ENCODE results near the gene TMEM41A. TPM values are rescaled to one million over a fixed set of nuclear protein-coding genes. Genes with fewer than 3 reads are reported as not detected.

TMEM41A gene
- total RNA-seq, result 16.6 TPM

DNA sequence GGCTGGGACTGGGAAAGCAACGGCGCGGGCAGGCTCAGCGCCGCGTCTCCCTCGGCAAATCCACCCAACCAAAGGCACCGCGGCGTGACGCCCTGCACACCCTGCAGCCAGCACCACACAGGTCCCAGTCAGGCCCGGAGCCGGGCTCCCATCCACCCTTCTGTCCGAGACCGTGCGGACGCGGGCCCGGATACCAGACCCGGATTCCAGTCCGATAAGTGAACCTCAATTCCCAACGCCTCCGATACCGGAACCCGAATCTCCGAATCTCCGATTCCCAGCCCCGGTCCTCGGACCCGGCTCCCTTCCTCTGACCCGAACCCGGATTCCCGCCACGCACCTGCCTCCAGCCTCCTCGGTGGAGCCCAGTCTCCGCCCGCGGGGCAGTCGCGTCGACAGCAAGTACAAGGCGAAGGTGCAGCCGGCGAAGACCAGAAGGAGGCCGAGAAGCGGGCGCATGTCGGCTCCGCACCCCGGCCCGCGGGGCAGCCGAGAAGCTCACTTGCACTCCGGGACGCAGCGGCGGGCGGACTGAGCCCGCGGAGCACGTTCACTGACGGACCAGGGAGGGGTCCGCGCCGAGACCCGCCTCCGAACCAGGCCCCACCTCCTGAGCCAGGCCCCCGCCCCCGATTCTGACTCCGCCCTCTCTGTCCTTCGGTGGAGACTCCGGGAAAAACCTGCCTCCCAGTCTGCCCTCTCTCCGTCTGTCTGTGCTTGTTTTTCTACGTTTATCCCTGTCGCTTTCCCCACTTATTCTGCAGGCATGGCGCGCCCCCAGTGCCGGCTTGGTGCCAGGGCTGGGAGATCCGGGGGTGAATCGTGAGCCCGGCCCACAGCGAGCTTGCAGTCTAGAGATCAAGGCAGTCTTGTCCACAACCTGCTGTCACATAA is at the start of gene TMEM41A:
TSS of gene TMEM41A (minus strand) at position 533 of the 894 bp plus-strand sequence. CDS start at position 459, 74 bp downstream.
- DNase-seq (ENCODE audit: low spot score), result peak; percentile 94

DNA sequence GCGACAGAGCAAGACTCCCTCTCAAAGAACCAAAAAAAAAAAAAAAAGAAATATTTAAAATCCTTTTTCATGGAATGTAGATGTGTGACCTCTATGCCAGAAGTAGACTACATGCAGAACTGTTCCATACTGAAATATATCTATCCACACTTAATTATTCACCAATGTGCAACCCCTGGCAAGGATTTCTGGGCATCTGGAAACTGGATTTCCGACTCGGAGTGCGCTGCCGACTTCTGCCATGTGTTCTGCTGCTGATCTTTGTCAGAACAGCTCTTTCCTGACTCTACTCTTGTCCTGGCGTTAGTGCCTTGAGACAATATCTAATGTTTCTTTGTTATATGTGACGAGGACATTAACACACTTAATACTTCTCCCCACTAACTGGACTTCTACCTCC is 41.9 kb upstream of the TMEM41A start:
- DNase-seq (ENCODE audit: low spot score), result no peak

DNA sequence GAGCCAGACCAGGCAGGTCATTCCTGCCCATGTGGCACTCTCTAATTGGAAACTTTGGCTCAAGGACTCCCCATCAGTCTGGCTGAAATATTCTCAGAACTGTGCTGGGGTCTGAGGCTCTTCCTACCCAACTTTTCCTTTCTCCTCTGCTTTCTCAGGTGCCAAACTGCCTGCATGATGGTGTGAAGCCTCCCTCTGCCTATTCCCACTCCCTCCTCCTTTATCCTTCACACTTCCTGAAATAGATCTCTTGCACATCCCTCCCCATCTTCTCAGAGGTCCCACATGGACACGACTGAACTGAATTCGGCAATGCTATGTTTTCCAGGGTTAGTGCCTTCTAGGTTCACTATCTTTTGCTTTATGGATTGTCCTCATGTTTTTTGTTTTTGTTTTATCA is 41.1 kb upstream of the TMEM41A start:
- DNase-seq (ENCODE audit: low spot score), result no peak

DNA sequence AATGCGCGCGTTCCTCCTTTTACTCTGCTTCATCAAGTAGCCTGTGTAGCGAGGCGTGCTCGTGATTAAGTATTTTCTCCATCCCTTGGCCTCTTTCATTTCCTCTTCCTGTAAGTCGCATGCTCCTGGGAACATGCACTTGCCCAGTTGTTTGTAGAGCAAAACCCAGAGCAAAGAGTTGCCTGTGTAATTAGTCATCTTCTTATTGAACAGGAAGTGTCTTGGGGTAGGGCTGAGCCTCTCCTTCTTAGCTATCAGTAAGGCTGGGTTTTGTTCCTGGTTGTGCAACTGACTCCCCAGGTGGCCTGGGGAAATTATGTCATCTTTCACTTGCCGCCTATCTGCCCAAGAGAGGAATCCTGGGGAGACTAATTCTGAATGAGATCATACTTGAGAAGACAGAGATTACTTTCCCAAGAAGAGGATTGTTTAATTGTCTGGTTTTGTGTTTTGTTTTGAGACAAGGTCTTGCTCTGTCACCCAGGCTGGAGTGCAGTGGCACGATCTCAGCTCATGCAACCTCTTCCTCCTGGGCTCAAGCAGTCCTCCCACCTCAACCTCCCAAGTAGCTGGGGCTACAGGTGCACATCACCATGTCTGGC is 38.6 kb upstream of the TMEM41A start:
- DNase-seq (ENCODE audit: low spot score), result peak; percentile 86

DNA sequence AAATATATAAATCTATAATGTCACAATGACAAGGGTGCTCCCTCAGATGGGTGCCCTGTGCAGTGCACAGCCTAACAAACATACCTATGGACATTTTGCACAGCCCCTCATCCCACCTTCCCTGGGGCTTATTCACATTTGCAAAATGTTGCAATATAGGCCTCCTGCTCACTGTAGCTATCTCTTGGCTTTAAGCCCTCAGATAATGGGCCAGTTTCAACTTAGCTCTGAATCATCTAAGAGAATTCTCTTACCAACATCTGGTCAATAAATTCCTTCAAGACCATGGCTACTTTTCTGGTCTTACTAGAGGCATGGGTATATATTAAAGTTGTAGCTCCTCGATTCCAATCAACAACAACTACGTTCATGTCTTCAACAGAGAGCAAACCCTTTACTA is 35.7 kb upstream of the TMEM41A start:
- DNase-seq (ENCODE audit: low spot score), result no peak

DNA sequence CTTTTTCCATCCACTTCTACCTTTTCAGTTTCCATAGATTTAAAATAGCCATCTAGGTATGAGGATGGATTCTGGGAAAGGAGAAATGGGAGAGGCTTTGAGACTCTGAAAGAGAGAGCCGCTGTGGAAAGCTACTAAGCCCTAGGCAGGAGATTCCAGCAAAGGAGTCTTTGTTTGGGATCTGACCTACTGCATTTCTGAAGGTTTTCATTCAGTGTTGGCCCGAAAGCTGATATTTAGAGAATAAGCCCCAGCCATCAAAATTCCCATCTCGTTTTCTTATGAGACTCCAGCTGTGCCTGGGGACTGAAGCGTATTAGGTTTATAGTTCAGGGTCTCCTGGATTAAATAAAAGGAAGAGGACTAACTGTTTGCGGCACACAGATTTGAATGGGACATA is 34.1 kb upstream of the TMEM41A start:
- DNase-seq (ENCODE audit: low spot score), result no peak

DNA sequence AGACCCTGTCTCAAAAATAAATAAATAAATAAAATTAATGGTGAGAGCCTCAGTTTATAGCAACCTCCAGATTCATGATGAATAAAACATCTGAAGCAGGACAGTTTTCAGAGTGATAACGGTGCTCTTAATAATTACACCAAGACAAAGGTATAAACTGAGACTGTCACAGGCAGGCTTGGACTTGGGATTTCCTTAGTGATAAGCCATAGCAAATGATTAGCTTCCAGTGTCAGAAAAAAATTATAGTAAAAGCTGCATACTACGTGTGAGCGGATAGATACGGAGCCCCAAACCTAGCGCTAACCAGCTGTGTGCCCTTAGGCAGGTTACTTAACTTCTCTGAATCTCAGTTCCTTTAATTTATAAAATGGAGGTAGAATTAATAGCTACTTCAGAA is 32.0 kb upstream of the TMEM41A start:
- no peak for DNase-seq (ENCODE audit: low spot score)

DNA sequence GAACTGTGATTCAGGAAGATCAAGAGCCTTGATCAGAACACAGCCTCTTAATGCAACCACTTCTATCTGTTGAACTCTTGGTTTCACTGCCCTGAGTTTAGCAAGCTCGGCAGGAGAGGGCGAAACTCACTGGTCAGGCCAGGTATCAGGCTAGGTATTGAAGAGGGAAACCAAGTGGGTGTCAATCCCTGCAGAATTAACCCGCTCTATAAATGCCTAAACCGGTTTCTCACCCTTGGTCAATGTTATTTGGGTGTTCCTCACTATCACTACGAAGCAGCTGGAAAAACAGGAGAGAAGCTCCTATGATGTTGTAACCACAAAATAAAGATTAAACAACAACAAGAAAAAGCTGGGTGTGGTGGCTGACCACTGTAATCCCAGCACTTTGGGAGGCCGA is 29.7 kb upstream of the TMEM41A start:
- no peak for DNase-seq (ENCODE audit: low spot score)

DNA sequence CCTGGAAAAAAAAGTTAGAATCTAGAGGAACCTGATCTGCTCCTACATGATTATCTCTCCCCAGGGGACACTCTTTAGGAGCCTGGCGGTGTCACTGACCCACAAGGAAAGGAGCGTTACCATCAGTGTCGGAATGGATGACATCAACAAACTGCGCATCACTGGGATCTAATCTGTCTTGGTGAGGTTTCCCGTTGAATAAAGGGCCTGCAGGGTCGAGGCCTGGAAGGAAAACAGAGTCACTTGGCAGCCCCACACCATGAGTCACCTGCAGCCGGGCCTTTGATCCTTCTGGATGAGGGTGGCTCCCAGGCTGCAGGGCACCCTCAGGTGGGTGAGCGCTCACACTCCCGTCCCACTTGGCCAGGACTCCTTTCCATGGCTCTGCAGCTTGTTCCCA is 28.5 kb upstream of the TMEM41A start:
- no peak for DNase-seq (ENCODE audit: low spot score)

DNA sequence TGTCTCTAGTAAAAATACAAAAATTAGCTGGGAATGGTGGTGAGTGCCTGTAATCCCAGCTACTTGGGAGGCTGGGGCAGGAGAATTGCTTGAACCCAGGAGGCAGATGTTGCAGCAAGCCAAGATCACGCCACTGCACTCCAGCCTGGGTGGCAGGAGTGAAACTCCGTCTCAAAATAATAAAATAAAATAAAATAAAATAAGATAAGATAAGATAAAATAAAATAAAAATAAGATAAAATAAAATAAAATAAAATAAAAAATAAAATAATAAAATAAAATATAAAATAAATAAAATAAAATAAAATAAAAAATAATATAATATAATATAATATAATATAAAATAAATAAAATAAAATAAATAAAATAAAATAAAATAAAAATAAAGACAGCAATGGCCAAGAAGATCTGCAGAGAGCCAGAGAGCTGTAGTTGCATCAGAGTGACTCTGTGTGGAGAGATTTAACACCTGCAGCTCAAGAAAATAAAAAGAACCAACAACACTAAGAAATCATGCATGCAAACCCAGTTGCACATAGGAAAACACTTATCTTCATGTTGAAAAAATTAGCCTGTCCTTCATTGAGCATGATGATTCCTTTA is 27.6 kb upstream of the TMEM41A start:
- no peak for DNase-seq (ENCODE audit: low spot score)

DNA sequence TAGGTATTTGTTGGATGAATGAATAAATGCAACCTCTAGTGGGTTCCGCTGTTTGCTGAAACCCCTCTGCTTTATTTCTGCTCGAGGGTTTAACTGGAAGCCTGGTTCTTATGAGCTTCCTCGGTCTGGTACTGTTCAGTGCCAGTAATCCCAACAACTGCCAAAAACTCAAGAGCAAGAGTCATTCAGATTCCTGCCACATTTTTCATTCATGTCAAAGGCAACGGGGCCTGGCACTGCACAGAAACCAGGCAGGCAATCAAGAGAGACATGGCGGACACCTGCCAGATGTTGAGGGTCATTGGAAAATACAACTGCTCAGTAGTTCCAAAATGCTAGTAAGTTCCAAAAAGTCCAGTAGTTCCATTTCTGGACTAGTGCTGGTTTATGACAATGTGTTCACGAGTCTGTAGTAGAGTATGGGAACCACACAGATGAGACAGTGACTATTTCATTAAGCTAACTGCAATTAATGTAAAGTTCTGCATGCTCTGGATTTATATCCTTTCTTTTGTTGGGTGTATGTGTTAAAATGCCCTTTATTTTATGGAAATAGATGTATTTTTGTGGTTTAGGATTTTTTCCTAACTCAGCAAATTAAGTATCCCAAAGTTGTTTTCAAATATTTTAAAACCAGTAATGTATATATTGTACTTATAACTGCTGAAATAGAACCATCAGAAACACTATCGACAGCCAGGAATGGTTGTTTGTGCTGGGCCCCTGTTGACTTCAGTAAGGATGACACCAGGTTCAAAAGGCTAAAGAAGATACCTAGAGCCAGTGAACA is 22.7 kb upstream of the TMEM41A start:
- no peak for DNase-seq (ENCODE audit: low spot score)

DNA sequence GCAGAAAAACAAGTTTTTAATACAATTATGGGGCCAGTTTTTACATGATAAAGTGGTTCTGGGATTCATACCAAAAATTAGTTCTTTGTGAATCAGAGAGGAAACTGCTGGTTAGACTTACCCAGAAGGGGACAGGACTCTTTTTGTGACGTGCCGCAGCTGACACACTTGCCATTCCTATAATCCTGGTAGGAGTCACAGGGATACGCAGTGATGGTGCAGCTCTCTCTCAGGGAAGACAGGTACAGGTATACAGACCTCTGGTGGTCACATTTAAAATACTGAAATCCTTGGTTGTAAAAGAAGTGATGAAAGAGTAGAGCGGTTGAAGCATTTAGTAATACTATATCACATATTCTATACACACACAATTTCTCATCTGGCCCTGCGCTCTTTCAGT is 20.2 kb upstream of the TMEM41A start:
- no peak for DNase-seq (ENCODE audit: low spot score)

DNA sequence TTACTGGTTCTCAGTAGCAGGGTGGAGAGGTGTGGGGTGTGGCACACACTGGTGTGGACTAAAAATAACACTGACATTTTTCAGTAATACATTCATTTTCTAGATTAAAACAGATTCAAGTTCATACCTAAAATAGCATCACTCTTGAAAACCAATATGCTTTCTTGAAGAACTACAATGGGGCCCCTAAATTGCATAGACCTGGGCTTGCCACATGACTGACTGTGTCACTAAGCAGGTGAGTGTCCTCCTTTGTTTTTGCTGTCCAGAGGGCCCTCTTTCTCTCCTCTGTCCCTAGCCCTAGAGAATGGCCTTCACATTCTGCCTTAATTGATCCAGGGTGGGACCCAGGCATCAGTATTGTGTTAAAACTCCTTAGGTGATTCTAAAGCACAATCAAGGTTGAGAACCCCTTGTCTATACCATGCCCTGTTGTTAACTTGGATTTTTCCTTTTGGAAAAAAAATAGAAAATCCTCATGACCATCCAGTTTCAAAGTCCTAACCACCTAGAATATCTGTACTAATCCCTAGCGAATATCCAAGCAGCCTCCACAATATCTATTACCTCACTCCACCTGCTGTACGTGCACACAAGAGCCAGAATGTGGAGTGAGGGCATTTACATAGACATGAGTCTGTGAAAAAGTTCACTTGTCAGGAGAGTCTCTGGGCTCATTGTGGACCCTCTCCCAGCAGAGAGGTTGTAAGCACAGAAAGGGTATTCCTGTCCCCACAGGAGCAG is 18.7 kb upstream of the TMEM41A start:
- no peak for DNase-seq (ENCODE audit: low spot score)

DNA sequence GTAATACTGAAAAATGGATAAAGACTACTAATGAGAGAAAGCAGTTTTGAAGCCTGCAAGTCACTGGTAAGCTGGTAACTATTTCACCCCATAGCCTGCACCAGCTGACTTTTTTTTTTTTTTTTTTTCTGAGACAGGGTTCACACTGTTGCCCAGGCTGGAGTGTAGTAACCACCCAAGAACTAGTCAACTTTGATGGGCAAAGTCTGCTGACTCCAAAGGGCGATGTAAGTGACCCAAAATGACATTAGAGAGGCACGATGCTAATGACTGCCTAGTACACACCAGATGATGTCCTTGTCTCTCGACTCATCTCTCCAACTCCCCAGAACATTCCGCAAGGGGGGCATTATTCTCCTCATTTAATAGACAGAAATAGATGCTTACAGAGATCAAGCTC is 12.9 kb upstream of the TMEM41A start:
- DNase-seq (ENCODE audit: low spot score), result no peak

DNA sequence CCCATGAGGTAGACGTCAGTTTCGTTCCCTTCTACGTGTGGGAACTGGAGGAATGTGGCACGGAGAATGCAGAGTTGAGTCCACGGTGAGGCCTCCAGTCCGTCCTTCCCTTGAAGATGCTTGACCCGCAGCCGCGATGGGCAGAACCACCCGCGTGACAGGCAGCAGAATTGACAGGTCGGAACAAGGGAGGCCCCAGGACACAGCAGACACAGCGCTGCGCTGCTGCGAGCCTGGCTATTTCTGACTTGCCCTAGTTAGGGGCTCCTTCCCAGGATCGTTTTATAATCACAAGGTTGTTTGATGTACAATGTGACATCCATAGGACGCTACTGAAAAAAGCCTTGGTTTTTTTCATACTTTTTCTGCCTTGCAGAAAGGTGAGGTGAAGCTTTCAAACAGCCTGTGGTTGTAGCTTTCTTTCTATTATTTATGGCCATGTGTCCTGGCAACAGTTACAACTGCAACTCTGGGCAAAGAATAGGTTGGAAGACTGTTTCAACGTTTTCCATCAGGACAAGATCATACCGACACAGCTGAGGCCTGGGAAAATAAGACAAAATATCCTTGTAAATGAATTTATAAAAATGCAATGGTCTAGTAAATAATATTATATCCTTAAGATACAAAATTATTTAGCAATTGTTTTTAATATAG is 9.6 kb upstream of the TMEM41A start:
- no peak for DNase-seq (ENCODE audit: low spot score)

DNA sequence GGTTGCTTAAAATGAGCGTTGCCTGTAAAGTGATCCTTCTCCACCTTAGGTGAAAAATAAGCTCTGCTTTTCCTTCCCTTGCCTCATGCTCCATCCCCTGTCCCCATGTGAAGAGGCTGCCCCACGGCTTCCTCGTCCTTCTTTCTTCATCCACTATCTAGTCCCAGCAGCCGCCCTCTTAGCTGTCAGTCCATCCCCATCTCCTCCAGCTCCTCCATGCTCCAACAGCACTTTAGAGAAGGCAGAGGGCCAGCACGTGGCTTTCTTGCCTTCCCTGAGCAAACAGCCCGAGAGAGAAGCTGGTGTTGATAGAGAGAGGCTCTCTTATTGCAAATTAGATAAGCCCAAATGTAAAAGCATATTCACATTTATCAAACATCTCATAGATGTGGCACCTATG is 9.0 kb upstream of the TMEM41A start:
- no peak for DNase-seq (ENCODE audit: low spot score)

DNA sequence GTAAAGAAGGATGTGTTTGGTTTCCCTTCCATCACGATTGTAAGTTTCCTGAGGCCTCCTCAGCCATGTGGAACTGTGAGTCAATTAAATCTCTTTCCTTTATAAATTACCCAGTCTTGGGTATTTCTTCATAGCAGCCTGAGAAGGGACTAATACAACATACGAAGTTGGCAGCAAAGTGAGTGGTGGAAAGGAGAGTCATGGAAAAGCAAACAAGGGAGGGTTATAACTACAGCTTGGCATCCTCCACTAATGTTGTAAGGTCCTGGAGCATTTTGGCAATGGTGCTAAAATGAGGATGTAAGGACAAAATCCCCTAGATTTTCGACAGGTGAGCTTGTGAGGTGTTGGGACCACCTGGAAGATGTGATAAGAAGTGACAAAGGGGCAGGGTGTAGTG is 5.8 kb upstream of the TMEM41A start:
- no peak for DNase-seq (ENCODE audit: low spot score)

DNA sequence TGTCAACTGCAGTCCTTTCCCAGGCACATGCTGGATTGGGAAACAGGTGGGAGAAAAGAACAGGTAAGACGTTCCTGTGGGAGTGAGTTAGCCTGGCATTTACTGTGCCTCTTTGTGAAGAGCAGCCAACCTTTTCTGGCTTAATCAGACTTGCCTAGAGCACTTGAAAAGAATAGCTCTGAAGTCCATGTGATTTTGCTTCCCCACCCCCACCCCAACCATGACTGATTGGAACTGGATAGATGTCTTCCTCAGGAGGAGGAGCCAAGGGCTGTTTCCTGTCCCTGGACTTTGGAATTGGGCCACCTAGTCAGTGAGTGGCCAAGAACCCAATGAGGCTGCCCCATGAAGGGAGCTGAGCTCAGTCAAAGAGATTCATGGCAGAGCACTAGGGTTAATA is 4.7 kb upstream of the TMEM41A start:
- peak; percentile 15 for DNase-seq (ENCODE audit: low spot score)

DNA sequence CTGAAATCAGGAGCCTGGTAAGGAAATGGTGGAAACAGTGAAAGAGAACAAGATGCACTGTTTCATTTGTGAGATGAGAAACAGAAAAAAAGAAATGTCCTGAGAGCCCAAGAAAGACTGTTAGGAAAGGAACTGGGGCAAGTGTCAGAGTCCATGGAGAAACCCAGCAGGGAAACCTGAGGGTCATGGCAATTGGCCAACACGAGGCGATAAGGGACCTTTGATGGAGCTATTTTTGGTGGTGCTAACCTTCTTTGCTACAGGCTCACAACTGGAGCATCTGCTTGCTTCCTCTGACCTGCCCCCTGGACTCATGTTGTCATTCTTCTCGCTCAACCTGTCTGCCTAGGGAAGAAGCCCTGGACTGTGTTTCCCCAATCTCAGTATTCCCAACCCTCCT is 4.2 kb upstream of the TMEM41A start:
- no peak for DNase-seq (ENCODE audit: low spot score)

DNA sequence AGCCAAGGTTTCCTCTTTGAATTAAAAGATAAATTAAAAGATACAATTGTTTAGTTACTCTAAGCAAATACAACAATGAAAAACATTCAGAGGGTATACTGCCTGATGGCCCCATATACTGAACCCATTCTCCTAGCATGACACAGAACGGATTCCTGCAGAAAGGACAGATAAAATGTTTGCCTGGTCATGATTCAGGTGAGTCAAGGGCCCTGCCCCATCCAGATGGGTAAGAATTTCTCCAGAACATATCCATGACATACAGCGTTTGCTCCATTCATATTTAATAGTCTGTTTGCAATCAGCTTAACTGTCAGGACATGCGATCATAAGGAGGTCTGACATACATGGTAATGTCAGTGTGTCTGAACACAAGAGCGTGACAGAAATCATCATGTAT is 8.6 kb downstream of the TMEM41A start:
- no peak for DNase-seq (ENCODE audit: low spot score)

DNA sequence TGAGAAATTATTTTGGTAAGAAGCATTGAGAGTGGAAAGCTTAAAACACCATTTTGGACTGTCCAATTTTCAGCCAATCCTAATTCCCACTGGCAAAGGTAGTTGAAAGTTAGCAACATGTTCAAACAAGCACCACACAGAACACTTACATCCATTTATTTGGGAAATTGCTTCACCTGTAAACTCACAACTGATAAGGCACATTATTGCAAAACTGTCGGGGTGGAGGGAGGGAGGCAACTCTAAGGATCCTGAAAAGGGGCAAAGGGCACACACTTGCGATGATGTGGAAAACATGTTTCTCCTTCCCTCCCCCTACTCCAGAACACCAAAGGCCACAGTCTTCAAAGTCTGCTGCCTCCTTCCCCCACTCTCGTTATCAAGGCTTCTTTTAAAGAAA is 9.4 kb downstream of the TMEM41A start:
- no peak for DNase-seq (ENCODE audit: low spot score)

Data from mucosa of gallbladder (tissue), 1 donor.